ENCODE measurements around the gene PHACTR3.

DNA sequence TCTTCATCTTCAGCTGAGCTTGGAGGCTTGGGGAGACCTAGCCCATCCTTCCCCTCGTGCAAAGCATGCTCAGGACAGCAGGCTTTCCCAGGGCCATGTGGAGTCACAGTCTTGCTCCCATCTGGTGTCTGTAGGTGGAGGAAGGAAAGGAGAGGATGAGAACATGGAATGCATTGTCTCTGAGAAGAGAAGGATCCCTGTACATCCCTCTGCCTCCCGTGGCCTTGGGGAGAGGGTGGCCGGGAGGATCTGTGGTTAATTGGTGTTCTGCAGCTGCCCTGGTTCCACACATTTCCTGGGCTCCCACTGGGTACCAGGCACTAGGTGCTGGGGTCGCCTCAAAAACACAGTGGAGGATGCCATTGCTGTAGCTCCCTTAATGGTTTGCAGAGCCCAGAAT is 134.5 kb downstream of the PHACTR3 start:
- TF ChIP-seq, protein P1, sequence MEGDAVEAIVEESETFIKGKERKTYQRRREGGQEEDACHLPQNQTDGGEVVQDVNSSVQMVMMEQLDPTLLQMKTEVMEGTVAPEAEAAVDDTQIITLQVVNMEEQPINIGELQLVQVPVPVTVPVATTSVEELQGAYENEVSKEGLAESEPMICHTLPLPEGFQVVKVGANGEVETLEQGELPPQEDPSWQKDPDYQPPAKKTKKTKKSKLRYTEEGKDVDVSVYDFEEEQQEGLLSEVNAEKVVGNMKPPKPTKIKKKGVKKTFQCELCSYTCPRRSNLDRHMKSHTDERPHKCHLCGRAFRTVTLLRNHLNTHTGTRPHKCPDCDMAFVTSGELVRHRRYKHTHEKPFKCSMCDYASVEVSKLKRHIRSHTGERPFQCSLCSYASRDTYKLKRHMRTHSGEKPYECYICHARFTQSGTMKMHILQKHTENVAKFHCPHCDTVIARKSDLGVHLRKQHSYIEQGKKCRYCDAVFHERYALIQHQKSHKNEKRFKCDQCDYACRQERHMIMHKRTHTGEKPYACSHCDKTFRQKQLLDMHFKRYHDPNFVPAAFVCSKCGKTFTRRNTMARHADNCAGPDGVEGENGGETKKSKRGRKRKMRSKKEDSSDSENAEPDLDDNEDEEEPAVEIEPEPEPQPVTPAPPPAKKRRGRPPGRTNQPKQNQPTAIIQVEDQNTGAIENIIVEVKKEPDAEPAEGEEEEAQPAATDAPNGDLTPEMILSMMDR (optimal IDR thresholded peaks at IDR 0.05 in 1 of 3, IDR thresholded peaks at IDR 0.05 in 1 of 3, conservative IDR thresholded peaks at IDR 0.05 in 1 of 3; ENCODE audit: extremely low read depth in 1 of 3, insufficient read depth in 2 of 3, low read length in 3 of 3), result no peak
- no peak for TF ChIP-seq EZH2 (IDR thresholded peaks at IDR 0.05; ENCODE audit: low read length)
